Skeletal muscle tissue (tissue), 4 donors: ENCODE results near the gene RHOT1. TPM values are rescaled to one million over a fixed set of nuclear protein-coding genes. Genes with fewer than 3 reads are reported as not detected.
"Not testable (repeated sequence)": the region's sequence is repeated elsewhere in the genome, so short reads cannot be mapped to it uniquely, and the experiment has no call there.

Source experiments
- H3K27ac ChIP-seq: one replicate; pipeline ENCODE4 v1.7.0; 2013; ENCODE audit warnings: mild to moderate bottlenecking, low read depth, low read length, inconsistent platforms
- H3K27me3 ChIP-seq, 3 donors: one replicate each; pipeline ENCODE4 v1.7.0; 2013; ENCODE audit warnings: low read length in 3 of 3; ENCODE audit not compliant: control insufficient read depth in 3 of 3, insufficient read depth in 3 of 3
- H3K36me3 ChIP-seq, 3 donors: one replicate each; pipeline ENCODE4 v1.7.0; 2013; ENCODE audit warnings: low read length in 3 of 3; ENCODE audit not compliant: control insufficient read depth in 3 of 3, insufficient read depth in 3 of 3
- H3K4me1 ChIP-seq, 3 donors: one replicate each; pipeline ENCODE4 v1.7.0; 2013; ENCODE audit warnings: low read length in 3 of 3, mild to moderate bottlenecking in 3 of 3; ENCODE audit not compliant: control insufficient read depth in 3 of 3, insufficient read depth in 3 of 3
- H3K4me3 ChIP-seq, 3 donors: one replicate each; pipeline ENCODE4 v1.7.0; 2013; ENCODE audit warnings: low read length in 3 of 3
- H3K9ac ChIP-seq, 3 donors: one replicate each; pipeline ENCODE4 v1.7.0; 2013; ENCODE audit warnings: low read length in 3 of 3, mild to moderate bottlenecking in 3 of 3, moderate library complexity in 2 of 3, low read depth in 1 of 3
- H3K9me3 ChIP-seq, 3 donors: one replicate each; pipeline ENCODE4 v1.7.0; 2013; ENCODE audit warnings: low read length in 3 of 3; ENCODE audit not compliant: control insufficient read depth in 3 of 3
- total RNA-seq: library from RNA; depleted of rRNA; stranded (reverse); fragments of >200 nt; gene quantifications from one replicate; pipeline ENCODE4 v1.2.3, GENCODE V29; 2014
- donor health status: Osteomylitis.

Gene RHOT1
- 51.1 TPM for total RNA-seq

- H3K27me3 ChIP-seq = no peaks in the 10 kb centered on the region
- H3K9ac ChIP-seq = peak within 1 kb of the TSS; percentile 91 to 98 (median 94)
- no peaks in the 10 kb centered on the region for H3K36me3 ChIP-seq
- H3K27ac ChIP-seq = peak within 1 kb of the TSS; percentile 85
- no peaks in the 10 kb centered on the region for H3K9me3 ChIP-seq
- peaks cover 3 to 14% (median 11%) of the 10 kb centered on the region in 3 donors for H3K4me1 ChIP-seq
- H3K4me3 ChIP-seq = peak within 1 kb of the TSS; percentile 87 to 93 (median 91)
Measured at GRCh38 chr17:32142038-32142856, at the start of gene RHOT1. RHOT1 (plus strand) TSS chr17:32142502; CDS start chr17:32142693, 191 bp downstream.

- Histone ChIP-seq H3K9me3 (no peaks in the 10 kb centered on the region), H3K4me3 (no peak overlapping the region), H3K36me3 (no peaks in the 10 kb centered on the region)
Measured at GRCh38 chr17:32099686-32100085, 42.6 kb upstream of the RHOT1 start.

GRCh38 chr17:32100323-32100722, 42.0 kb upstream of the RHOT1 start:
- H3K4me1 ChIP-seq, H3K27ac ChIP-seq, H3K36me3 ChIP-seq, H3K4me3 ChIP-seq, H3K9ac ChIP-seq, H3K27me3 ChIP-seq, H3K9me3 ChIP-seq: not testable (repeated sequence)

More at GRCh38 chr17:32099686-32100085, 42.6 kb upstream of the RHOT1 start:
- no peak overlapping the region for H3K27ac ChIP-seq
- H3K9ac ChIP-seq = no peak overlapping the region
- no peaks in the 10 kb centered on the region for H3K27me3 ChIP-seq
- H3K4me1 ChIP-seq = no peaks in the 10 kb centered on the region

- Histone ChIP-seq H3K9ac (no peak overlapping the region), H3K4me3 (no peak overlapping the region), H3K27me3 (no peaks in the 10 kb centered on the region), H3K36me3 (no peaks in the 10 kb centered on the region), H3K4me1 (no peaks in the 10 kb centered on the region), H3K9me3 (no peaks in the 10 kb centered on the region), H3K27ac (no peak overlapping the region)
Measured at GRCh38 chr17:32100971-32101631, 41.2 kb upstream of the RHOT1 start.

GRCh38 chr17:32102172-32102571, 40.1 kb upstream of the RHOT1 start:
- Histone ChIP-seq H3K4me3 (no peak overlapping the region), H3K4me1 (no peaks in the 10 kb centered on the region), H3K27ac (no peak overlapping the region), H3K36me3 (no peaks in the 10 kb centered on the region), H3K9me3 (no peaks in the 10 kb centered on the region), H3K27me3 (no peaks in the 10 kb centered on the region), H3K9ac (no peak overlapping the region)

GRCh38 chr17:32102646-32103186, 39.6 kb upstream of the RHOT1 start:
- Histone ChIP-seq H3K9me3 (no peaks in the 10 kb centered on the region), H3K4me1 (no peaks in the 10 kb centered on the region), H3K36me3 (no peaks in the 10 kb centered on the region), H3K27me3 (no peaks in the 10 kb centered on the region), H3K27ac (no peak overlapping the region), H3K9ac (no peak overlapping the region), H3K4me3 (no peak overlapping the region)

- H3K27me3 ChIP-seq = no peaks in the 10 kb centered on the region
- H3K36me3 ChIP-seq = no peaks in the 10 kb centered on the region
- H3K4me1 ChIP-seq = no peaks in the 10 kb centered on the region
- H3K27ac ChIP-seq = no peak overlapping the region
- H3K9me3 ChIP-seq = no peaks in the 10 kb centered on the region
- H3K9ac ChIP-seq = no peak overlapping the region
- no peak overlapping the region for H3K4me3 ChIP-seq
Measured at GRCh38 chr17:32103476-32104113, 38.7 kb upstream of the RHOT1 start.

GRCh38 chr17:32104158-32104557, 38.1 kb upstream of the RHOT1 start:
- H3K9me3 ChIP-seq = no peaks in the 10 kb centered on the region
- H3K9ac ChIP-seq = no peak overlapping the region
- no peak overlapping the region for H3K4me3 ChIP-seq
- H3K4me1 ChIP-seq = no peaks in the 10 kb centered on the region
- no peak overlapping the region for H3K27ac ChIP-seq
- H3K36me3 ChIP-seq = no peaks in the 10 kb centered on the region
- no peaks in the 10 kb centered on the region for H3K27me3 ChIP-seq

- H3K4me1 ChIP-seq, H3K9ac ChIP-seq, H3K27me3 ChIP-seq, H3K27ac ChIP-seq, H3K9me3 ChIP-seq, H3K36me3 ChIP-seq, H3K4me3 ChIP-seq: not testable (repeated sequence)
Measured at GRCh38 chr17:32106471-32106981, 35.8 kb upstream of the RHOT1 start.
